HuH-7.5 (cell line): ENCODE results near the gene HS3ST4.
"Not testable (repeated sequence)": the region's sequence is repeated elsewhere in the genome, so short reads cannot be mapped to it uniquely, and the experiment has no call there.

ENCODE experiments used
- DNase-seq: peaks from one replicate; pipeline ENCODE4 v3.0.0; 2011; ENCODE audit warnings: low spot score

HS3ST4 gene

DNA sequence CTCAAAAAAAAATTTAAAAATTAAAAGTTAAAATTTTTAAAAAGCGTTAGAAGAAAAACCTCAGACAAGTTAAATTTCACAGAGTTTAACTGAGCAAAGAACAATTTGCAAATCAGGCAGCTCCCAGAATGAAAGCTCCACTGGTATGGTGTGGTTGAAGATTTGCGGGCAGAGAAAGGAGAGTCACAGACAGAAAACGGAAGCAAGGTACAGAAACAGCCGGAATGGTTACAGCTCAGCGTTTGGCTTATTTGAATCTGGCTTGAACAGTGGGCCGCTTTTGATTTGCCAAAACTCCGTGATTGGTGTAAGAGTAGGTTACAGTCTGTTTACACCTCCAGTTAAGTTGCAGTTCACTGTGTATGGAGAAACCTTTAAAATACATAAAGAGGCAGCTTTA, 297.1 kb downstream of the HS3ST4 start:
- no peak for DNase-seq

DNA sequence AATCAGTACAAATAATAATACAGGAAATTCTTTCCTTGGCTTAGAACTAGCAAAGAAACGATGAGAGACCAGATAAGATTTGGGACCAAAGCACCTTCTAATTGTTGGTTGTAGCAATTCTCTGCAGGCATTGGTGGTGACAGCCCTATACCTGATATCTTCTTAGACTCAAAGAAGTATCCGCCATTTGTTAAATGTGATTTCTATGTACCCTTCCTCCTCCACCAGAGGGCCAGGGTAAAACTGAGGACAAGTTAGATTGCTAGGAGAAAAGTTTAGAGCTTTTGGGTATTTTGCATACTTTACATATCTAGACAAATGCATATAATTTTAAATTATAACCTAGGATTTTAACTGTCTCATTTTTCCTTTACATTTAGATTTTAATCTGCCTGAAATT, 304.3 kb downstream of the HS3ST4 start:
- DNase-seq, result no peak

DNA sequence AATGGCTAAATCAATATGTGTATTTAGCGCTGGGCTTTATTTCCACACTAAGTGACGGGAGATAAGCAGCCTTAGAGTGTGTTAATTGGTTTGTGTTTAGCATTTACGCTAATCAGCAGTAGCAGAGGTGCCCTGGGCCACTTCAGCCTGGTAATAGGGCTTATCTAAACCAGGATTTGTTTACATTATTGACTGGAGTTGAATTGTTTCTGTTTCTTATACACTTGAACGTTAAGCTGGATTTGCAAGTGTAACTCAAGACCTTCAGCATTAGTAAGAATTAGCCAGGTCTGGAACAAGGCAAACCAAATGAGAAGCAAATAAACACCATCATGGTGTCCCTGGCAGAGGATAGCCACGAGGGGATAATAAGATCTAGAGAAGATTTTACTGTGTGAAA, 313.6 kb downstream of the HS3ST4 start:
- no peak for DNase-seq

DNA sequence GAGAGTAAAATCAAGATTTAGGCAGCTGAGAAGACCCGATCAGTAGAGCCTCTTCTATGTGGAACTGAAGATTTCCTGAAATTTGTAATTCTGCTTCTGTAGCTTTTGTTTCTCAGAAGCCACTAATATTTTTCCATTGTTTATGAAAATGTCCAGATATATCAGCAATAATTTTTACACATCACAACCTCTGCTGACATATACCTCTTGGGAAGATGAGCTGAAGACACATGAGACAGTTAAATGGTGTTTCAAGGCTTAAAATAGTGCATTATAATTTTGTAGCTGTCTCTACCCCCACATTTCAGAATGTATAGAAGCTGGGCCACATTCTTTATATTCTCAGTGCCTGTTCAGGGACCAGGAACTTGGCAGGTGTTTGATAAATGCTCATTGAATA, 320.6 kb downstream of the HS3ST4 start:
- no peak for DNase-seq

DNA sequence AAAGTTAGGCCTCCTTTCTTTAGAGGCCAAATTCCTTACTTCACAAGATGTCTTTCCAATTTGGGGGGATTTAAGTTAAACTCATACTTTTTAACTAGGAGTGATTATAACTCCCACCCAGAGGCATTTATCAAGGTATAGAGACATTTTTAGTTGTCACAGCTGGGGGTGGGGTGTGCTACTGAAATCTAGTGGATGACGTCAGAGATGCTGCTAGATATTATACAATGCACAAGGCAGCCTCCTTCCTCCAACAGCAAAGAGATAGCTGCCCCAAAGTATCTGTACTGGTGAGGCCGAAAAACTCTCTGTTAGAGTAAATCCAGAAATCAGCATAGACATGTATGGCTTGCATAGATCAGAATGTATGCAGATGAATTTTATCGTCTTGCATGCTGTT, 324.0 kb downstream of the HS3ST4 start:
- DNase-seq, result no peak

DNA sequence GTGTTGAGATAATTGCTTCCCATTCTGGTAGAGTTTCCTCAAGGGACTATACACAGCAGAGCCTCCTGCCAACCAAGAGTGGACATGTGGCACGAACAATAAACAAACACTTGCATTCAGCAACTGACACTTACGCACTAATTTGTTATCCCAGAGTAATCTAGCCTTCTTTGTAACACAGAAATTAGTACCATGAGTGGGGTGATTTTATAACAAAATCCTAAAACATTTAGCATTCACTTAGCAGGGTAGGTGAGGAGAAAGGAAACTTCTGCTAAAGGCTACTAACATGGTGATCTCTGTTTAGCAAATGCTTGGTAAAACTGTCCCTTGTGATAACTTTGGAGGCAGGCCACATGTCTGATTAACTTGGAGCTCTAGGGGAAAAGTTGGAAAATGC, 325.2 kb downstream of the HS3ST4 start:
- DNase-seq, result no peak

DNA sequence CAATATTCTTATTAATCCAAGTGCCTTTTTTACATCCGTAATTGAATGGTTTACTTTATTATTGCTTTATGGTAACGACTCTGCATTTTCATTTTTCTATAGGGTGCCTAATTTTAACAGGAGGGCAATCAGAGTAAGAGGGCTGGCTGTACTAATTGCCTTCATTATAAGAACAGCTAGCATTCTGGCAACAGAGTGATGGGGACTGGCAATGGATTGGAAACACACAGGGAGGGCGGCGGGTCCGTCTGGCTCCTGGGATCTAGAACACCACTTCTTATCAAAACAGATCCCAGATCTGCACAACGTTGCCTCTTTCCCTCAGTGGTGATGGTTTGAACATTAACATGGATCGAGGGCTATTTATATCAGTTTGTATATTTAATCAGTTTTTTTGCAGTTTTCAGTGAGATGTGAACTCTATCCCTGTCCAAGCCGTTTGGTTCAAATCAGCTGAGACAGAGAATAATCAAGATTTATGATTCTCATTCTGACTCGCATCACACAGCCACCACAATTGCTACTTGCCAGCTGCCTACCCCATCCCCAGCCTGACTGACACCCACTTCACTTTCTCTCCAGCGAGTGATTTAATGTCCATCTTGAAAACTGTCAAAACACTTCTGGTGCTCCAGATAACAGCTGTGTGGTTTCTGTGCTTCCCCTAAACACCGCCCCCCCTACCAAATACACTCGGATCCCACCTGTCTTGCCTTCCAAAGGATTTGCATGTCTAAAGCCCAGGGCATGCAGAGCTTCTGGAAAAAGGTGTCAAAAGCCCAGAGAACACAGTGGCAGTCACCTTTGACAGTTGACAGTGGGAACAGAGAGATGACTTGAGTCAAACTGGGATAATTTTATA, 327.9 kb downstream of the HS3ST4 start:
- no peak for DNase-seq

DNA sequence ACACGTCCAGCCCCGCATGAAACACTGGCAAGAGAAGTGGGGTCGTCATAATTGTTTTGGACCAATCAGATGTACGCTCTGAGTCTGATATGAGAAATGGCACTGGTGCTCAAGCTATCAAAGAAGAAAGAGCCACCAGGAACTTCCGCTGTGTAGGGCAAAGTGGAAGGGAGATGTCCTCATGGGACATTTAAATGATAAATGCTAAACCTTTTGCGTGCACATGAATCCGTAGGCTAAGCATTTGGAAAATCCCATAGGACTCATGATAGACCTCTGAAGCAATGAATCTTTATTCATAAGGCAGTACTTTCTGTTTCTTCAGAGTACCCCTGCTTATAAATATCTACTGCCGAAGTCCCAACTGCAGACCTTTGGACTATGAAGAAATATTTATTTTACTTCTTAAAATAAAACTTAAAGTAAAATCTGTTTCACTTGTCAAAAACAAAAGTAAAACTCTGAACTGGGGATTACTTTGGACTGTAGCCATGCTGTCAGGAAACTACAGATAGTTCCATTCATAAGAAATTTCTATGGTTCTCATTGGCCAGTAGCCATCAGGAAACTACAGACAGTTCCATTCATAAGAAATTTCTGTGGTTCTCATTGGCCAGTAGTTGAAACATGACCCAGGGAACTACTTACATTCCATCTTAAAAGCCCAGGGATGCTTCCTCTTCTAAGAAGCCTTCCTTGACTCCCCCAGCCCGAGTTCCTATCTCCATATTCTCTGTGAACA, 335.1 kb downstream of the HS3ST4 start:
- DNase-seq, result no peak

DNA sequence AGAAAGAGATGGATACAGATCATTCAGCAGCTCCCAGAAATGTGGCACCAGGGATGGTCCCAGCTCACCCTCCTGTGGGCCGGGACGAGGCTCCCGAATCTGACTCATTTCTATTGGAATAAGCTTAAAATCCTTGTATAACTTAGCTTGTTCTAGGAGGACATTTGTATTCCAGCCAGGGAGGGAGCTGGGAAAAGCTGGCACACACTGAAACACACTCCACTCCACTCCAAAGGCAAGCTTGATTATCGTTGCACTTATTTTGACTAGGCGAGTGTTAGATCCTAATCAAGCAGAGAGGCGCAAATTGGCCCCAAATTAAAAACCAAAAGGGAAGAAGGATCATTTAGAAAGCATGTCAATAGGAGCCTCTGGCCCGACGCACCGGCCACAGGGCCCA, 339.5 kb downstream of the HS3ST4 start:
- DNase-seq, result no peak

DNA sequence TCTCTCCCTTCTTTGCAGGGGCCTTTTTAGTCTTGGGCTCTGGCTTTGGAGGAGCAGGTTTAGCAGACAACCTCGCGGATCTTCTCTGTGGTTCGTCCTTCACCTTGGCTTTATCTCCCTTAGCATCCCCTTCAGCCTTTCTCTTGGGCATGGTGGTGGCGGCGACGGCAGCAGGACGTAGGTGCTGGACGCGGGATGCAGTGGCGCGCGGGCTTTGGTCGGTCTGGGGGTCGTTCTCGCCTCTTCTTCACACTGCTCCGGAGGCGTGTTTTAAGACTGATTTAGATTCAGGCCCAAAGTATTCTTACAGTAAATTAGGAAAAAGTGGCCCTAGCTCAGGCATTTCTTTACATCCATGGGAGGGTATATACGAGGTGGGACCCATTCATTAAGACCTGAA, 340.9 kb downstream of the HS3ST4 start:
- not testable (repeated sequence) for DNase-seq

DNA sequence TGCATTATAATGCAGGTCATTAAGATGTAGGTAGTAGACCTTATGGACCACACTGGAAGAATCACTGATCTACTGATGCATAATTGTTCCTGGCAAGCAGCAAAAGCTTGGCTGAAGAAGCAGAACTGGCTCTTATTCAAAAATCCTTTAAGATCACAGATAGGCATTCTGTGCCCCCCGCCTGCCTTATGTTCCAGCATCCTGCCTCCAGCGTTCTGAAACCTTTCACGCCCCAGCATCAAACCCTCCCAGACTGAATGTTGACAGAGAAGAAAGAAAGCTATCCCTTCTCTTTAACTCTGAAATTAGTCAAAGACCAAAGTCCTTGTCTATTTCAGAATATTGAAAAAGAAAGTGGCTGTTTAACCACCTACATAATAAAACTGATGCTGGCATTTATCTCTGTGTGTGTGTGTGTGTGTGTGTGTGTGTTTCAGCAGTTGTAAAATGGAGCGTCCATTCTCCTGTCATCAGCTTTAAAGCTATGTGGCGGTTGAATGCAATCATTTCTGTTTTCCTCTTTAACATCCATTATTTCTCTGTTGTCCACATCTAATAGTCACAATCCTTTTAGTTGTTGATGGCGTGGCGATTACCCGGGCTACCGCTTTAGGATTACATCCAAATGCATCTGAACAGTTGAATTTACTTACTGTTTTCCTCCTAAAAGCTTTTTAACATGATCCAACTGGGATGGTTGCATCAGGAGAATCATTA, 350.4 kb downstream of the HS3ST4 start:
- DNase-seq, result no peak

DNA sequence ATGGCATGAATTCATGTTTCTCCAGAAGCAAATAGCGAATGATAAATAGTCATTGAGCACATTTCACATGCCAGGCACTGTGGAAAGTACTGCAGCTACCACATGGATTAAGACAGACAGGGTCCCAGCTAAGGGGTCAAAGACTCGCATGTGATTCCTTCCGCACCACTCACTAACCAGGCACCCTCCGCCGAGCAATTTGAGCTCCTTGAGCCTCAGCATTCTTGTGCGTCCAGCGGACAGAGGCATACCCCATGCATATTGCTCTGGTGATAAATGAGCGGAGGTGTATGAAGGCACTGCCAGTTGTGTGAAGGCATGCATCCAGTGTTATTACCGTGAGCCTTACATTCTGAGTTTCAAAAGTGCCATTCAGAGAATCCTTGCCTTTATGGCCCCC, 358.7 kb downstream of the HS3ST4 start:
- no peak for DNase-seq

DNA sequence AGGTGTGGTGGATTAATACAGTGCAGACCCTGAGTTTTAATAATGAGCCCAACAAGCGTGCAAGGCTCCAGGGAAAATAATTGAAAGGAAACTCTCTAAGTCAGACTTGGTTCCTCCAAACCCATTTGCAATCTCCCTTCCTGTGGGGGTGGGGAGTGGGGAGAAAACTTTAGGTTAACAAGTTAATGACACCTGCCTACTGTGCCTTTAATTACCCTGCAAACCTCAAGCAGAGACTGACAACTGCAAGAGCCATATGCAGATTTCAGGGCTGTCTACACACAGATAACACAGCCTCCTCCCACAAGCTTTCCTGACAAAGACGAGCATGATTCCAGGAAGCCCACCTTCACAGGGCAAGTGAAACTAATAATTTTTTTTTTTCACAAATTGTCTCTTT, 359.3 kb downstream of the HS3ST4 start:
- DNase-seq, result no peak

DNA sequence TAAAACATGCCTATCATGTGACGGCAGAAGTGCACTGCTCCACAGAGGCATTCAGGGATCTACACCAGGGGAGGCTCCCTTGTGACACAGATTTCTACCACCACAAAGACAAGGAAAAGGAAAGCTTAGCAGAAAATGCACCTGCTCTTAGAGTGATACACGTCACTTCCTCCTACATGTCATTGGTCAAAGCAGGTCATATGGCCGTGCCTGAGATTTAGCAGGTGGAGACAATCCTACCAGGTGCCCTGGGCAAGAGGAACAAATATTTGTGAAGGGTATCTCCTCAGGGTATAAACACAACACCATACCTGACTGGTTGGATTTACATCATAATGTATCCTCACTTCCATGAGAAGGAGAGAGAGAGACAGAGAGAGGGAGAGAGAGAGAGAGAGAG, 362.1 kb downstream of the HS3ST4 start:
- DNase-seq, result no peak

DNA sequence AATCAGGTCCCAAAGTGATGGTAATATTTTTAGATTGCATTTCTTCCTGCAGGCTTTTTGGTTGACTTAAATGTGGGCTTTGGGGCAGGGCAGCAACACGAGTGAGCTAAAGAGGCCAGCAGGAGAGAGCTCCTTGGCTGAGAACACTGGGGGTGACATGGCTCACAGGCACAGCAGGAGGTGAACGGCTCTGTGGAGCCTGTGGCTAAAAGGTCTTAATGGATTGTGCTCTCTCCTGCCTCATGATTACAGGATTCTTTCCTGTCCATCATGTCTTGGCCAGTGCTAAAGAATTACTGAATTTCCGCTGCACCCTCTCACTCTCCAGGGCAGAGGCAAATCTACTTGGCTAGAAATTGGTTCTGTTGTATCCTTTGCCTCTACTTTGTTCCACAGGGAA, 366.6 kb downstream of the HS3ST4 start:
- DNase-seq, result no peak

DNA sequence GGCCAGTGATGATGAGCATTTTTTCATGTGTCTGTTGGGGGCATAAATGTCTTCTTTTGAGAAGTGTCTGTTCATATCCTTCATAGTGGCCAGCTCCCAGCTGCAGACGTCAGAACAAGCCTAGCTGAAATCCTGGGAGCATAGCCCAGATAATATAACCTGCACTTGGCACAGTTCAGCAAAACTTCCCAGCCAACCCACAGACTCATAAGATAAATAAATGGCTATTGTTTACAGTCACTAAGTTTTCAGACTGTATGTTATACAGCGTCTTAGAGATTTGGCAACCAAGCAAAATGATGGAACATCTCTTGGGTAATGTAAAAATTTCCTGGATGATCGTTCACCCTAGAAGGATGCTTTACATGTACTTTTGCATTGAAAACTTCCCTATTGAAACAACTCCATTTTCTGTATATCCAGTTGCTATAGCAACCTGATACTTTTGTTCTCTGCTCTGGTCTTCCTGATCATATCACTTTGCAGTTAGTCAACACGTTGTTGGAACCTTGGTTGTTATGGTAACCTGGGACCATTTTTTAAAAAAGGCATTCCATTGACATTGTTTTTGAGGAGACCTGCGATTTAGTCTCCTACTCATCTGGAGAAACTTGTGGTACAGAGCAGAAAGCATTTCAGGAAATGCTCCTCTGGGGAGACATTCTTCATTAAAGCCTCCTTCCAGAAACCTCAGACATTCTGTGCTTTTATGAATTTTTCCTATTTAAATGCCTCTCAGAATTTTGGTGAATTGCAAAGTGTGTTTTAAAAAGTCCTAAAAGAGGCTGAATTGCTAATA, 378.7 kb downstream of the HS3ST4 start:
- DNase-seq, result no peak

DNA sequence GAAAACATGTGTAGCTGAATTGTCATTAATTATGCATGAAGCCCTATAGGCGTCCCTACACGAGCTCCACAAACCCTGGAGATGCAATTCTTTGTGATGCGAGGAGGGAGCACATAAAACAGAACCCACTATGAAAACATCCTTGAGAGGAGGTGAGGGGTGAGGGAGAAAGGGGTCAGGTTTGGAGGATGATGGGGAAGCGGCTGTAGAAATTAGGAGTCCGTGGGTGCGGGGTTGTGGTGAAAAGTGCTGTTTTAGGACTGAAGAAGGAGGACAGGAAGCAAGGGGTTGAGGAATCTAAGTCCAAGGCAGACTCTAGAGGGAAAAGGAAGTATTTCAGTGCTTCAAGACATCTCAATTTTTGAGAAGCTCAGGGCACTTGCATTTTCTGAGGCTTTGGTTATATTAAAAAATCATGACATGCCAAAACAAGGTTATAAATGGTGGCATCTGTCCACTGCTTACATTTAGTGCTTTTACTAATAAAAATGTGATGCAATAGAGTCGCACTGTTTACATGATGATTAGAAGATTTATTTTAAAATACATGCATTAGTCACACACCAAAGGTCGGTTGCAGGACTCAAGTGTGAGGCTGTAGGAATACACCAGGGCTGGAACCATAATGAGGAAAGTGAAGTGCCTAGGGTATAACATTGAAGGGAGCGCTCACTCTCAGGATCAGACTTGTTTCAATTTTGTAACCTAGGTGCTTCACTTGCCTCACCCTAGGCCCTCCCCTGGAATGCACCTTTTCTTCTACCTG, 379.5 kb downstream of the HS3ST4 start:
- DNase-seq, result no peak

DNA sequence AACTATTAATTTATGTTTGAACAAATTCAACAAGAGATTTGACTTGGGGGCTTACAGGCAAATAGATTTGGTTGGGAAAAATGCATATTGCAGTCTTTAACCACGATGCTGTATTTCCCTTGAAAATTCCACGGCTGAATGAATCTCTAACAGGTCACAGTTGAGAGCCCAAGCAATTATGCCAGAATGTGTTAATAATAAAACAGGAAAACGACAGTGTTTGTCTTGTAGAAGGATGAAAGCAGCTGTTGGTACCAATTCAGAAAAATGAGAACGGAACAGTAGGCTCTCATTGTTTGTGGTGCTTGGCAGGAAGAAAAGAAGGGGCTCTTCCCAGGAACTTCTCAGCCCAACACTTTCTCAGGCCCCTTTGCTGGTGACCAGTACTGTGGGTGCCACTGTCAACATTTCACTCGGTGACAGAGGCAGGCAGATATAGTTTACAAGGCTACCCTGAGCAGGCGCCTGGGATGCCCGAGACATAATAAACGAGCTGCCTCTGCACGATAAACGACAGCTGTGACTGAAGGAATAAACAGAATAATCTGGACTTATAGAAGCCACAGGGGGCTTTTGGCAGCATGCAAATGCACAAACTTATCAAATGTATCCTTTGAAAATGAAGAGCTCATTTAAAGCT, 387.1 kb downstream of the HS3ST4 start:
- no peak for DNase-seq

DNA sequence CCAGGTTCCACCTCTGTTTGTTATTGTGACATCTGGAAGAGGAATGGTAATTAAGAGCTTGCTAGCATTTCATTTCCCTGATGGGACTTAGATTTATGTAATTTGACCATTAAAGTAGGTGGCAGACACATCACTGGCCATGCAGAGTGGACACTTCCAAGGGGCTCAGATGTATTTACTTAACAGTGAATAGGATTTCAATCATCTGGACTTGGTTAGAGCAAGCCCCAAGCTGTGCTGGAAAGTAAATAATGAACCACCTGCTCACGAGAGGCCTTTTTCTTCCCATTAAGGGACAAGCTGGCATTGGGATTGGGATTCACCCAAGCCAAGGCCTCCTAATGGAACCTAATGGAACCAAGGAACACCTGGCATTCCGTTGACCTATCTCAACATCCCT, 395.3 kb downstream of the HS3ST4 start:
- DNase-seq, result no peak

DNA sequence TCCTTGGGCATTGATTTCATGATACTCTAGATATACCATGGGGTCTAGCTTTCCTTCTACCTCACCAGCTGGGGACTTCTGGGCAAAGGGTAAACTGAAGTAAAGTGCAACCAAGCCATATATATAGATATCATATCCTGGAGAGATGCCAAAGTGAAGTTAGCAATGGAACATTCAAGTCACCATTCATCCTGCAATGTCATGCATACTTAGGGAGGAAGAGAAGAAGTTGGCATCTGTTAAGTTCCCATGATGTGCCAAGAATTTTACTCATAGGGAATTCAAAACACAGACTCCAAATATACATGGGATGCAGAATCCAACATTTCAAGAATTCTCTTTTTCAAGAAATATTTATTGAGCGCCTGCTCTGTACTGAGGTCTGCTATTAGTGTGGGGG, 399.8 kb downstream of the HS3ST4 start:
- DNase-seq, result no peak

DNA sequence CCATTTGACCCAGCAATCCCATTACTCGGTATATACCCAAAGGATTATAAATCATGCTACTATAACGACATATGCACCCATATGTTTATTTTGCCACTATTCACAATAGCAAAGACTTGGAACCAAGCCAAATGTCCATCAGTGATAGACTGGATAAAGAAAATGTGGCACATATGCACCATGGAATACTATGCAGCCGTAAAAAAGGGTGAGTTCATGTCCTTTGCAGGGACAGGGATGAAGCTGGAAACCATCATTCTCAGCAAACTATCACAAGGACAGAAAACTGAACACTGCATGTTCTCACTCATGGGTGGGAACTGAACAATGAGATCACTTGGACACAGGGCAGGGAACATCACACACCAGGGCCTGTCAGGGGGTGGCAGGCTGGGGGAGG, 406.4 kb downstream of the HS3ST4 start:
- not testable (repeated sequence) for DNase-seq
